ENCODE measurements around the gene SERF1A. TPM values are rescaled to one million over a fixed set of nuclear protein-coding genes. Genes with fewer than 3 reads are reported as not detected.
"Not testable (repeated sequence)": the region's sequence is repeated elsewhere in the genome, so short reads cannot be mapped to it uniquely, and the experiment has no call there.

SERF1A gene
- polyA plus RNA-seq = 1 to 10 TPM in 2 of 3 donors, under 1 TPM in 1; 0.81 to 3.6 (median 1.5) TPM

DNA sequence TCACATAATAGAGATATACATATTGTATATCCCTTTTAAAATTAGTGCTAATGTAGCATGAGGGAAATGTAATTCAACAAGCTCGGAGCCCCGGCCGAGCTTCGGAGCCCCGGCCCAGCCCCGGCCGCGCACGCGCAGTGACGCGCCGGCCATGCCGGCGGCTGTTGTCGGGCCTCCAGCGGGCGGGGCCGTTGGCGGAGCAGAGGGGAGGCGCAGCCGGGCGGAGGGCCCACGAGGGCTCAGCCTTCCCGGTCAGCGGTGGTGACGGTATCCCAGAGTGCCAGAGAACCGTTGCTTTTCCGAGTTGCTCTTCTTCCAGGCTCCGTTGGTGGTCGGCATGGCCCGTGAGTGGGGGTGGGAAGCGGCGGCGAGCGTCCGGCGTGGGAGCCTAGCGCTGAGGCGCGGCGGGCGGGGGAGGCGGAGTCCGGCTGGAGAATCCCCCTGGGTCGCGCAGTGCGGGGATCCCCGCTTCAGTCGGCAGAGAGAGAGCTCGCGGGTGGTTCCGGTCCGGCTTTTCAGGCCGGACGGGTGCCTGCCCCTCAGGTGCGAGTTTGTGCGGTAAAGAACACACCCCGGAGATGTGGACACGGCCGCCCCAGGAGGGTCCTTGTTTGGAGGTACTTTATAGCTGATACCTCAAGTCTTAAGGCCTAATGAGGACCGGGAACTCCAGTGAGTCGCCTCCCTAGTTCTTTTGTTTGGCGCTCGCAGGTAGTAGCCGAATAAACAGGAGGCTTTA, at the start of gene SERF1A:
Gene SERF1A (plus strand): TSS at position 137 of the 739 bp plus-strand sequence. CDS start 201 bp downstream, at position 338.
- WGBS, 3 donors = no CpG with 5 or more reads among the region's 66 CpGs
- not testable (repeated sequence) for H3K27ac ChIP-seq (ENCODE audit: low read depth, low read length)

- no CpG with 5 or more reads among the region's 2 CpGs for WGBS, 3 donors
- H3K27ac ChIP-seq (ENCODE audit: low read depth, low read length) = not testable (repeated sequence)
These were observed 33.7 kb upstream of the SERF1A start for GRCh38 chr5:70866778-70867177.

GRCh38 chr5:70870626-70871025, 29.8 kb upstream of the SERF1A start:
- H3K27ac ChIP-seq (ENCODE audit: low read depth, low read length) = not testable (repeated sequence)
- WGBS, 3 donors = no CpG with 5 or more reads among the region's 1 CpG

GRCh38 chr5:70896076-70896475, 4.4 kb upstream of the SERF1A start:
- WGBS, 3 donors = no CpG with 5 or more reads among the region's 2 CpGs
- not testable (repeated sequence) for H3K27ac ChIP-seq (ENCODE audit: low read depth, low read length)

DNA sequence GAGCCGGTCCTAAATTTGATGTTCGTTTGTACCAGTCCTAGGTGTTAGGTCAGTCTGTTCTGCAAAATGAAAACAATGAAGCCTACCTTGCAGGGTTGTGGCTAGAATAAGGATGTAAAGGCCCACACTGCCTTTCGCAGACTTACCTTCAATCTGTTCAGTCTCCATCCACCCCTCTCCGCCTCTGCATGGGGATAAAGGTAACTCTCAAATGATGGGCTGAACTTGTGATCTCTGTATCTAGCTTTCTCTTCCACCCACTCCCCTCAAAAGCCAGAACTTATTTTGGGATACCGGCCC, 753 bp downstream of the SERF1A start:
- WGBS, 3 donors = no CpG with 5 or more reads among the region's 5 CpGs
- H3K27ac ChIP-seq (ENCODE audit: low read depth, low read length) = not testable (repeated sequence)

- no CpG with 5 or more reads among the region's 5 CpGs for WGBS, 3 donors
- not testable (repeated sequence) for H3K27ac ChIP-seq (ENCODE audit: low read depth, low read length)
These were observed 6.2 kb downstream of the SERF1A start for GRCh38 chr5:70906624-70907023.

GRCh38 chr5:70916829-70917228, 16.4 kb downstream of the SERF1A start:
- not testable (repeated sequence) for H3K27ac ChIP-seq (ENCODE audit: low read depth, low read length)

DNA sequence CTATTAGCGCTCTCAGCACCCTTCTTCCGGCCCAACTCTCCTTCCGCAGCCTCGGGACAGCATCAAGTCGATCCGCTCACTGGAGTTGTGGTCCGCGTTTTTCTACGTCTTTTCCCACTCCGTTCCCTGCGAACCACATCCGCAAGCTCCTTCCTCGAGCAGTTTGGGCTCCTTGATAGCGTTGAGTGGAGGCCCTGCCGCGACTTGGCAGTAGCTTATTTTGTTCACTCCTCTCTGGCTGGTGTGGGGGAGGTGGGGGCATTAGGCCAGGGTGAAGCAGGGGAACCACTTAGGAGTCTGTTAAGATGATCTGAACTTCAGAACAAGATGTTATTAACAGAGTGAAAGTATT, 24.7 kb downstream of the SERF1A start:
- no CpG with 5 or more reads among the region's 16 CpGs for WGBS, 3 donors
- H3K27ac ChIP-seq (ENCODE audit: low read depth, low read length) = not testable (repeated sequence)

- no CpG with 5 or more reads among the region's 6 CpGs for WGBS, 3 donors
- H3K27ac ChIP-seq (ENCODE audit: low read depth, low read length) = not testable (repeated sequence)
These were observed 31.4 kb downstream of the SERF1A start for GRCh38 chr5:70931709-70932368.

DNA sequence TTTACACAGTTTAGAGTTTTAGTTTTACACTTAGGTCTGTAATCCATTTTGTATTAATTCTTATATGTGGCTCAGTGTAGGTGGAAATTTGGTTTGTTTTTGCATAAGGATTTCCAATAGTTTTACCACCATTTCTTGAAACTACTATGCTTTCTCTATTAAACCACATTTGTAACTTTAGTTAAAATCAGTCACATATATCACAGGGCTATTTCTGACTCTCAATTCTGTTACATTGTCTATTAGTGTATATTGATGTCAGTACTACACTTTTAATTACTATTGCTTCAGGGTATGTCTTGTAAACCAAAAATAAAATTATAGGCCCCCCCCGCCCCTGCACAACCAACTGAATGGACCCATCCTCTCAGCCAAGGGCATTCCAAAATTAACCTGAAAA, 32.1 kb downstream of the SERF1A start:
- H3K27ac ChIP-seq (ENCODE audit: low read depth, low read length) = not testable (repeated sequence)
- WGBS, 3 donors = no CpG with 5 or more reads among the region's 1 CpG

- H3K27ac ChIP-seq (ENCODE audit: low read depth, low read length) = not testable (repeated sequence)
- WGBS, 3 donors = 100% methylated on average over 4 of the region's 10 CpGs; no CpG with 5 or more reads in 2 of the 3 donors
These were observed 52.6 kb downstream of the SERF1A start for GRCh38 chr5:70953068-70953467.

Other genes starting within 250 kb of the SERF1A start
- gene SMN1, start 24.4 kb downstream of the SERF1A start, polyA plus RNA-seq = 10 to 100 TPM; 14.4 to 43.3 (median 22.6) TPM
- gene NAIP, start 124.7 kb downstream of the SERF1A start, polyA plus RNA-seq = 10 to 100 TPM in 1 of 3 donors, 1 to 10 TPM in 2; 2.5 to 12.6 (median 8.4) TPM
- gene GTF2H2, start 167.0 kb downstream of the SERF1A start, polyA plus RNA-seq = 1 to 10 TPM; 5.4 to 5.8 (median 5.8) TPM

All from adipose tissue (tissue), 3 donors.